Cardiac septum (tissue), 1 donor: ENCODE results near the gene RND3. TPM values are rescaled to one million over a fixed set of nuclear protein-coding genes. Genes with fewer than 3 reads are reported as not detected.

ENCODE experiments used
- DNase-seq: peaks from one replicate; pipeline ENCODE4 v3.0.0-alpha.2; 2020; ENCODE audit warnings: low spot score
- intact Hi-C: fragments of 100-400 bp; cut with DNase I; formaldehyde crosslinking; loops from one replicate; pipeline ENCODE4 v1.14.0; 2022
- long read RNA-seq: library from polyadenylated mRNA; unstranded; transcript quantifications from one replicate; pipeline ENCODE4 v2.0.0, GENCODE V29; 2021
- total RNA-seq: library from RNA; stranded (reverse); fragmentation: NEBNext Ultra II Directional; extraction: Animal tissue kit (Norgen Biotek cat#: 25700); gene quantifications from one replicate; pipeline ENCODE4 v1.2.1, GENCODE V29; 2021
- donor health status: DM: no; HTN: no; CAD: no.

RND3 gene, protein sequence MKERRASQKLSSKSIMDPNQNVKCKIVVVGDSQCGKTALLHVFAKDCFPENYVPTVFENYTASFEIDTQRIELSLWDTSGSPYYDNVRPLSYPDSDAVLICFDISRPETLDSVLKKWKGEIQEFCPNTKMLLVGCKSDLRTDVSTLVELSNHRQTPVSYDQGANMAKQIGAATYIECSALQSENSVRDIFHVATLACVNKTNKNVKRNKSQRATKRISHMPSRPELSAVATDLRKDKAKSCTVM
- 46.9 TPM for total RNA-seq
- long read RNA-seq, transcript RND3-203 (4 exons, 2,372 nt) = minor isoform, 6 of 91 reads
- long read RNA-seq, transcript RND3-202 (5 exons, 2,777 nt) = major isoform, 46 of 91 reads
- long read RNA-seq, transcript RND3-201 (6 exons, 2,711 nt) = minor isoform, 32 of 91 reads
- long read RNA-seq, partial matches to known transcripts = 1 of 91 reads
- long read RNA-seq, other reads (novel, unspliced or antisense) = 5 of 91 reads

DNA sequence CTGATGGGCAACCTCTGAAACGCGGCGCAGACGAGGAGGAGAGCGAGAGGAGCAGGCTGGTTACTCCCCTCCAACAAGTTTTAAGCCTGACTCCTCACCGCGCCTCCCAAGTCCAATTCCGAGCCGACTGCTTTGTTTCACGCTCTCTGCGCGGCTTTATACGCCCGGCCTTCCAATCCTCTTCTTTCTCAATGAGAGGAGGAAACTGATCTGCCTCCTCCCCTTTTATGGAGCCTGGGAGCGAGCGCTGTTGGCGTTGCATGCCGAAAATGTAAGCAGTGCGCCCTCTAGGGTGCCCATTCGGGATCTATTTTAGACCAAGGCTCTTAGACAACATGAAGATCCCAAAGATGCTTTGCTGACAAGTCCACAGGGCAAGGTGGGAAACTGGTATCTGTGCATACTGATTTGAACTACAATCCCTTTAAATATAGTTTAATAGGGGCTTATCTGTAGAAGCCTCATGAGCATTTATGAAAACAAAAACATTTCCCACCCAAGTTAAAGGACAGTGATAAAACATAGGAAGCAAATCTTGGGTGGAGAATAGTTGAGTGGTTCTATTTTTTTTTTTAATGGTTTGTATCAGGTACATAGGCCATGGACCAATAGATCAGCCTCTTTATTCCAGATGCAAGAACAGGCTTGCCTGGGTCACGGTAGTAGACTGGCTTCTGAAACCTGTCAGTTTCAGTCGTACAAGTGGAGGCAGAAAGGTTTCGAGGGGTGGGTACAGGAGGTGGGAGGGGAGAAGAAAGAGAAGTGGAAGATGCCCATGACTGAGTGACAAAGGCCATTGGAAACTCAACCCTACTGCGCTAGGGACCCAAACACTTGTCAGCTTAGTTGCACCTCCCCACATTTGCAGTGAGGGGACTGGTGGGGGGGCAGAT, at the start of gene RND3:
RND3 (minus strand) TSS at position 131 of the 893 bp plus-strand sequence. CDS start 250 bp downstream, outside the sequence.
- intact Hi-C loops = loop anchor here (2.0 to 5.0 kb wide), 3 partner anchors 495 to 901 kb away; partner anchors contain the start of gene MMADHC
- peak; percentile 95 for DNase-seq

DNA sequence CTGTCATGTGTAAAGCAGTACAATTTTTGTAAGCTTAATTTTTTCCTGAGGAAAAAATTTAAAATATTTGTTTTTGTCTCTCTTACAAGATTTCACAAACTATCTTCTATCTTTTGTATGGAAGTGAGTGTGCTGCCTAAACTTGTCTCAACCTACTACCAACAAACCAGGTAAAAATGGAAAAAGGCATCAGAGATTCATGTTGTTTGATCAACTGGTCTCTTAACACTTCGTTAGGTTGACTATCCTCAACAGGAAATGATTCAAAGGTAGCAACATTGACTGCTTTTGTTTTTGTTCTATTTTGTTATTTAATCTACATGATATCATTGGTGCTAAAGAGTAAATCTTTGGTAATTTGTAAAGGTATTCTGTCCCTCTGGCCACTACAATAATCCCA, 47.7 kb upstream of the RND3 start:
- intact Hi-C loops = no loop called here
- no peak for DNase-seq

DNA sequence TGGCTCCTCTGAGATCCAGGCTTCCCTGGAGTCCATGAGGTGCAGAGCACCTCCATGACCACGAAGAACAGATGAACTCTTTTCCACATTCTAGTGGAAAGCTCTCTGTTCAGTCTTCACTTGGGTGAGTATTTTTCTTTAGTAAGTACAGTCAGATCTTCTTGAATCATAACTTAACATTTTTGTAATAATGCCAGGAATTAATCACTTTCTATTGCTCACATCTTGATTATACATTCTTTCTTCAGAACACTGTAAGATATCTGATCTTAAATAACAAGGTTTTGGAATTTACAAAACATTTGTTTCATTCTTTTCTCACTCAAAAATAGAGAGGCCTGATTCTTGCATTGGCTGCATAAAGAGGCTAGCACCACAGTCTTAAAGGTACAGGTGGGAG, 45.4 kb upstream of the RND3 start:
- intact Hi-C loops = no loop called here
- DNase-seq = no peak

DNA sequence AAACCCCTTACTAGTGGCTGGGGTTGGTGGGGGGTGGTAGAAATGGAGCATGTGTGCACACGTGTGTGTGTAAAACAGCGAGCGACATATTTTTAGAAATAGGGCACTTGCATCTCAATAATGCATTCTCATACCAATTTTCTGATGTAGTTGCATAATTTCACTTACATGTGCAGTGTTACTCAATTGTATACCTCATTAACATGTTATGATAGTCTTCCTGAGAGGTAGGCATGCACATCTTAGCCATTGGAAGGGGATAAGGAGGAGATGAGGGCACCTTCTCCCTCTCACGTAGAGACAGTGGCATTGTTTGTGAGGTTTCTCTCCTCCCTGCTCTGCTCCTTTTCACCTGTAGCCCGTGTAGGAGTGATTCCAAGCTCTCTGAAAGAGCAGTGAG, 44.6 kb upstream of the RND3 start:
- intact Hi-C loops = no loop called here
- no peak for DNase-seq

DNA sequence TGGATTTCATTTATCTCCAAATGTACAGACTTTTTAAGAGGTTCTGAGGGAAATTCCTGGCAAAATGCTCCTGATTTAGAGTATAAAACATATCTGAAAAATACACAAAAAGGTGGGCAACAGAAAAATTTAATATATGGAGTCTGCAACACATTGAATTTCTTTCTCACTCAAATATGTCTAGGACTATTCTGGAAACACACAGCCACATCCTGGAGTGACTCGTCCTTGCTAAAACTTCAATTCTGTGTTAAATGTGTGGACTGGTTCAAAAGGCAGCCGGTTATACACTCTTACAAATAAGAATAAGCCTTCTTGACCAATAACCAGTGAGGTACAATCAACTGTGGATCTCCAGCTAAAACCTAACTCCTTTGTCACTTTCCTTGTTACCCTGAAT, 44.1 kb upstream of the RND3 start:
- DNase-seq = no peak
- intact Hi-C loops = no loop called here

DNA sequence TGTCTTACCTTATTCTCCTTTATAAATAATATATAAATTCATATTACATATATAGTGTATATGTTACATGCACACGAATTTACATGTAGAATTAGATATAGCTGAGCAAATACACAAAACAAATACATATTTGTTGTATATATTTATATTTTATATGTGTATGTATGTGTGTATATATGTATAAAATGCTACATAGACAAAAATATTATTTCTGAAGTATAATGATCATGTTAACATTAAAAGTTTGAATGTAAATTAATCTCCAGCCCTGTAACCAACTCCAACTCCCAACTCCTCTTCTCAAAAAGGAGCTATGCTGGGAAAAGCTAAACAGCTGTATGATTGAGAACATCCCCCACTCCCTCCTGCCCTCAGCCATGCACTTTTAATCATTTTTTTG, 42.7 kb upstream of the RND3 start:
- intact Hi-C loops = no loop called here
- no peak for DNase-seq

DNA sequence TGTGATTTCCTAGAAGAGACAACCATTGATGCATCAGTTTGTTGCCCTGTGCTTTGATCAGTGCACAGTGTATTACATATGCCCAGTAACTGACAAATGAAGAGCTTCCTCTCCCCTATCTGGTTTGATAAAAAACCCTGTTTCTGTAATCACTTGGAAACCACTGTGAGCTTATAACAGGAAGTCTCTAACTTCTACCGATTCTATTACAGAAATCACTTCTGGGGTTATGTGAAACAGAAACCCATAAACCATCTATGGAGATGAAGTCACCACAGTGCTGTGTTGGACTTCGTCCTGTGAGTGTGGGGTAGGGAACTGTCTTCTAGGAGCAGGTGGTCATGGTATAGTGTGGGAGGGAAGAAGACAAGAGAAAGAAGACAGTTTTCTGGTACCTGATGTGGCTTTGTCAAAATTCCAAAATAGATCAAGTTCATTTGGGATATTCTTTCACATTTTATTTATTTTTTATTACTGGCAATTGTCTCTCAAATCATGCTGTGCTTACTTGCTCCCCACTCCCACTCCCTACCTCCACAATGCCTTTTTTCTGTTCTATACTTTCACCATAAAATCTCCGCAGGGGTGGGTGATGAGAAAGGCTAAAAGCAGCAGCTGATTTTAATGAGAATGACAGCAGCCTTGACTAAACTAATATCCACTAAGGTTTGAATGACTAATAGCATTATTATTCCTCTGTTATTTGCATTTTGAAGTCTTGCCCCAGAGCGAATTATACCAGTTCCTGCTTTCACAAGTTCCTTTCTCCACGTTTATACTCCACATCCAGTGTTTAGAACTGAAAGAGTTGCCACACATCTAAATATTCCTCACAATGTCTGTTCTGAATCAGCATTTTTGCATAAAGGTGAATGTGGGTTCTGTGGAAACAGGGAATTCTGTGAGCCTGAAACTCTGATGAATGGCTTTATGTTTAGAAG, 41.7 kb upstream of the RND3 start:
- intact Hi-C loops = no loop called here
- no peak for DNase-seq

DNA sequence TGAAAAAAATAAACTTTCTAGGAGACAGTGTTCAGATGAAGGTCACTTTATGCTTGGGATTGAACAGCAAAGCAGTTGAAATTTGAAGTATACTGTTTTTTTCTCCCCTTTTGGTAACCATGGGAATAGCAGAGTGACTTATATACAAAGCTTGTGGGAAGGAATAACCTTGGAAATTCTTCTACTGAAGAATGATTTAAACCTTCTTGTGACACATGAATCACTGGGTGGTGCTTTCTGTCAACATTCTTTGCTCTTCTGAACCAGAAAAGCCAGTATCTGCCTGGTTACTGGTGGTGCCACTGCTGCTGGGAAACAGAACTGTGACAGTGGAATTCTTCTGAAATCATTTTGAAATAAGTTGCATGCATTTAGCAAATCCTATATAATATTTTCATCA, 39.4 kb upstream of the RND3 start:
- intact Hi-C loops = no loop called here
- DNase-seq = no peak

DNA sequence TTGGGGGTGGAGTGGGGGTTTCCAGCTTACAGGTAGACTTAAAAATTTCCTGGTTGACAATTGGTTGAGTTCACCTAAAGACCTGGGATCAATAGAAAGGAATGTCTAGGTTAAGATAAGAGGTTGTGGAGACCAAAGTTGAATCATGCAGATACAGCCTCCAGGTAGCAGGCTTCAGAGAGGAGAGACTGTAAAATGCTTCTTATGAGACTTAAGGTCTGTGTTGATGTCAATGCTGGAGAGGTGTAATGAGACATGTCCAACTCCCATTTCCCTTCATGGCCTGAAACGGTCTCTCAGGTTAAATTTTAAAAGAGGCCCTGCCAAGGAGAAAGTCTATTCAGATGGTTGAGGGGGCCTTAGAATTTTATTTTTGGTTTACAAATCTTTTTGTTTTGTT, 38.5 kb upstream of the RND3 start:
- intact Hi-C loops = no loop called here
- DNase-seq = no peak

DNA sequence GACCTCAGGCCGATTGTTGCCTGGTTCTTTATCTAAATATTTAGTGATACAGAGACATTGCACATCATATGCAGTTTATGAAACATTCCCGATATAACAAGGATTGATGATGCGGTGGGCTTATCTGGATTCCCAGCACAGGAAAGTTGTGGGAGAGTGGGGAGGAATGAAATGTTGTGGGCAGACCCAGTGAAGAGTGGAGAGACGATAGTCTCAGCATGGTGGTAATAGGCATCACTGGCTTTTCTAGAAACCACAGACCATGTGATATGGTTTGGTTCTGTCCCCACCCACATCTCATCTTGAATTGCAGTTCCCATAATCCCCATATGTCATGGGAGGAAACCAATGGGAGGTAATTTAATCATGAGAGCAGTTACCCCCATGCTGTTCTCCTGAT, 34.8 kb upstream of the RND3 start:
- intact Hi-C loops = no loop called here
- no peak for DNase-seq

DNA sequence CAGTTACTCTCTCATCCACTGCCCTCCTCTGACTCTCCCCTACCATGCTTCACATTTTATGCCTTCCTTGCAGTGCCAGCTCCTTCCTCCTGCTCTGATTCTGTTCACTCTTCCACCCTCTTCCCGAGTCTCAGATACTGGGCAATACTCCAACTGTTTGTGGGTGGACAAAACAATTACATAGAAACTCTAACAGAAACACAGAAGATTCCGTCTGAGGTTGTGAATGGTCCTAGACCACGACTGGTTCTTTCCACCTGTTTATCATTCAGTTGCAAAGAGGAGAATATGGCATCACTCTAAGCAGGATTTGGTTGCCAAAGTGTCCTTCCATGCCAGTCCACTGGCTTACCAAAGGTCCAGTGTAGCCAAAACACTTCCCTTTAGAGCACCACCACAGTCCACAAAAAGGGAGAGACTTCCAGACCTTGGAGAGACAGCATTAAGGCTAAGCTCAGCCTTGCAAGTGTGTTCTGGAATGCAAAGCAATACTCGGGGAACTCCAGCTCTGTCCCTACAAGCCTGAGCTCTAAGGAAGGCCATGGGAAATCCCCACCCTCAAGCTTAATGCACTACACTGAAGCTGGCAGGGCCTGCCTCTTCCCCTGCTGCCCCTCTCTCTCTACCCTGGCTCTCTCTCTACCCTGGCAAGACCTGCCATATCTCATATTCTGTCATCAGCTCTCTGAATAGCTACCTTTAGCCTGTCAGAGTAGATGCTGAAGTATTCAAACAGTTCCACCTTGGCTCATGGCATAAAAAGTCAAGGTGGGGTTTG, 33.6 kb upstream of the RND3 start:
- intact Hi-C loops = no loop called here

DNA sequence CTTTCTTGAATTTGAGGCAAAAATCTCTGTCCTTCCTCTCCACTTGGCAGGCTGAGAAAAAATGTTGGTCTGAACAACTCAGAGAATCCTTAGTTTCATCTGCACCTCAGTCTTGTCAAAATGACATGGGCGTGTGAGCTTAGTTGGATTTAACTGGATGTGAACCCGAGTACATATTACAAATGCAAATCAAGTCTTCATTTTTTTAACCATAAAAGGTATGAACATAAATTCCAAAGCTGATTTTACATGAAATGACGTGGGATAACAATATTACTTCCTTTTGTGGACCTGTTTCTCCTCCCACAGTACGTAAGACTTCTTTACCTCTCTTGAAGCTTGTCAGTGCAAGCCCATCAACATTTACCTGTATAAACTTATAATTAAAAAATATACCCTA, 32.6 kb upstream of the RND3 start:
- DNase-seq = no peak
- intact Hi-C loops = no loop called here

More for the DNA sequence above, 33.6 kb upstream of the RND3 start:
- DNase-seq = no peak

DNA sequence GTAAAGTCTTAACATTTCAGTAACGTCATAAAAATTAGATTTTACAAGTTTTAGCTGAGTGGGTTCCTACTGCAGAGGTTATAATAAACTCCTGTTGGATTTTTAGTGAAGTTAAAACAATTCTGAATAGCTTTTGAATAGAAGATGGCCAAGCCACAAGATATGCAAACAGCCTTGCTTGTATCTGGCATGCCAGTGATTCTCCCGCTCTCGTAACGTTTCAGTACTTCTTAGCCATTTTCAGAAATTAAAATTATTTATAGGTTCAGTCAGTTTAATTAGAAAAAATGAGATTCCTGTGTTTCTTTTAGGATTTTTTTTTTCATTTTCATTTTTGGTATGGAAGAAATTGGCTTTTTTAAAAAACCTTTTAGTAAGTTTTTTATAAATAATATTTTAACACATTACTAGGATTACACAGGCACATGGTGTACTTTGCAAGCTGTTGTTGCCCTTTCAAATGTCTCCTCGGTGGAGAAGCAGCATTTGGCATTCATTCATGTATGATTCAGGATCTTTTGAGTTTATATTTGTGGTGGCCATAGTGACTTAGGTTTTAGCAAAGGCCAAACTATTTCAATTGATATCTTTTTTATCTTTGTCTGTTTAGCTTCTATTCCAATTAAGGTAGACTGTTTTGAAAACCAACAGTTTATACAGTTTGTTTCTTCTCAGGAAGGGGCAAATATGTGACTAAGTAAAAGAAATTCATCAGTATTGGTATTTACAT, 30.6 kb upstream of the RND3 start:
- no peak for DNase-seq
- intact Hi-C loops = no loop called here

DNA sequence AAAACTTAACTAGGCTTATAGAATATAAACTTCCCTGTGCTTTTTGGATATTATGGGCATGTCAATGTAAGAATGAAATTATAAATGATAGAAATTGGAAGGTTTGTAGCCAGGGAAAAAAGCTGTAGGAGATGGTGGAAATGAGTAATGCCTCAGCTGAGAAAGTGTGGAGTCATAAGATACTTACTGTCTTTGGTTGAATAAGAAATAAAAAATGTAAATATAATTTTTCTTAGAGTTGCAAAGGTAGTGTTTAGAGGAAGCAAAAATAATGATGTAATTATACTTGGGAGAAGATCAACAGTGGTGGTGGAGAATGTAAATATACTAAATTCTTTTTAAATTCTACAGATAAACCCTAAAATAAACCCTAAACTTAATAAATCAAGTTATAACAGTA, 26.2 kb upstream of the RND3 start:
- DNase-seq = no peak
- intact Hi-C loops = no loop called here

DNA sequence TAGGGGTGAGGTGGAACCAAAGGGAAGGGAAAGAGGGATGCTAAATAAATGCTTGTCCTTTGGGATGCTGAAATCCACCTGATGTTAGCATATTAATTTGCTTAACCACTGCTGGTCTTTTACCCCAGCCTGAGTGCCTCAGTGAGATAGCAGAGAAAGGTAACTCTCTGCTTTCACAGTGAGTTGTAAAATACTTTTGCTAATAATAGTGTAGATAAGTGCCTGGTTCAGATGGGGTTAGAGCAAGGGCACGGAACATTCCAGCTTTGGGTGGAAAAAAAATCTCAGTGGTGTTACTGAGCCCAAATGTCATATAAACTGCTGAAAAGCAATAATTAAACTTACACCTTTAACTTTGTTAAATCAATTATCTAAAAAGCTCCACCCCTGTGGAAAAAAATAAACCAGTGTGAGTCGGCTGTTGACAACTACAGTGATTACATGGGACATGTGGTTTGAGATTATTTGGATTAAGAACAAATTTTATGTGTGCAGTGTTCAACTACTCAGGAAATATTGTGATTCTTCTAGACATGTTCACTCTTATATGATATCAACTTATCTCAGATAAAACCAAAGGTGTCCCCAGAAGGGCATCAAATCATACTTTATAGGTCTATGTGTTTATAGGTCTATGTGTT, 21.1 kb upstream of the RND3 start:
- intact Hi-C loops = no loop called here
- DNase-seq = no peak

DNA sequence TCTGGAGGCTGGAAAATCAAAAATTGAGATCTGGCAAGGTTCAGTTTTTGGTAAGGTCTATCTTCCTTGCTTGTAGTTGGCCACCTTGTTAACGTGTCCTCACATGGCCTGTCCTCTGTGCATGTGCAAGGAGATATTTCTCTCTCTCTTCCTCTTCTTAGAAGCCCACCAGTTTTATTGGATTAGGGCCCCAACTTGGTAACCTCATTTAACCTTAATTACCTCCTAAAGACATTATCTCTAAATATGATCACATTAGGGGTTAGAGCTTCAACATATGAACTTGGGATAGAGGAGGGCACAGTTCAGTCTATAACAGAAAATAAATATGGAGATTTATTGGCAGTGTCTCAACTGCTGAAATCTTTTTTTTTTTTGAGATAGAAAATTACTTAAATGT, 19.6 kb upstream of the RND3 start:
- intact Hi-C loops = no loop called here
- DNase-seq = no peak

DNA sequence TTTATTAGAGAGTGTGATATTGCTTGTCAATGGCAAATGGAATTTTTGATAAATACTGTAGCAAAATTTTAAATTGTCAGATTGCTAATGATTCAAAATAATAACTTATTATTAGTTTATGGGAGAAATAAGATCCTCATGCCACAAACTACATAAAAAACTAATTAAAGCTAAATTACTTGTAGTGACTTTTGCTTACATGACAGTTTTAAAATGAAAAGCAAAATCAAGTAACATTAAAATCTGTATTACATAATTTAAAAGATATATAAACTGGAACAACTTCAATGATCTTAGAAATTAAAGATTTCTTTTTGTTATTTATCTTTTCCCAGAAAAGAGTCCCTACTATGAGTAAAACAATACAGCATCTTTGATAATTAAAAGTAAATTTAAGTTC, 17.7 kb upstream of the RND3 start:
- intact Hi-C loops = no loop called here

More for the DNA sequence above, 17.7 kb upstream of the RND3 start:
- DNase-seq = no peak
